ENCODE measurements around the gene MAT2B.

Gene MAT2B

DNA sequence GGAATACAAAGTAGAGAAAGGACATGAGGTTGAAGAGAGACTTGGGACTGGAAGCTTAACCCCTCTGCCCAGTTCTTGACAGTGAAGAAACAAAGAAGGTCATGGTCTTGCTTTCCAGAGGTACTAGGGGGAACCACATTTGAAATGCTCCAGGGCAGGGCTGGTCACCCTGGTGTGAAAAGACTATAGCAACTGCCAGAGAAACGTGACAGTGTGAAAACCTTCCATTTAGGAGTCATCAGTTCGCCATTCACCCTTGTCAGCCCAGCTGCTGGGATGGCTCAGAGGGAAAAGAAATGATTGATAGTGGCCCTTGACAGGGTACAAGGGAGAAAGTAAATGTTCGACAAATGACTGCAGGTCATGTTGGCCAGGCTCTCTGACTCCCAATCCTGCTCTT, 56.7 kb downstream of the MAT2B start:
- DNase-seq, result no peak

DNA sequence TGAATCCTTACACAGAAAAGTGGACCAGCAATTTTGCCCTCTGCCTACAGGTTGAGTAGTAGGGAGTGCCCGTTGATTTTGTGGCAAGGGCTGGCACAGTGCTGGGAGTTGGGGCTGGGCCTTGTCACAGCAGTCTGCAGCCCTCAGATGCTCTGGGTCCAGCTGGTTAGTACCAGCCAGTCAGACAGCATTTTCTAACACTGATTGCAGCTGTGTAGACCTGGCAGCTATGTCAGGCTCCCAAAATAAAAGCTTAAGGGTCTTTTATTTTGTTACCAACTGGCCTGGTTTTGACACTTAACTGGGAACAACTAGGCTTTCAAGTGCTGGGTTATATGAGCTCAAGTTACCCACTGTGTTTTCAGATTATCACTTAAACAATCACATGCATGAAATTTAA, 57.7 kb downstream of the MAT2B start:
- no peak for DNase-seq

DNA sequence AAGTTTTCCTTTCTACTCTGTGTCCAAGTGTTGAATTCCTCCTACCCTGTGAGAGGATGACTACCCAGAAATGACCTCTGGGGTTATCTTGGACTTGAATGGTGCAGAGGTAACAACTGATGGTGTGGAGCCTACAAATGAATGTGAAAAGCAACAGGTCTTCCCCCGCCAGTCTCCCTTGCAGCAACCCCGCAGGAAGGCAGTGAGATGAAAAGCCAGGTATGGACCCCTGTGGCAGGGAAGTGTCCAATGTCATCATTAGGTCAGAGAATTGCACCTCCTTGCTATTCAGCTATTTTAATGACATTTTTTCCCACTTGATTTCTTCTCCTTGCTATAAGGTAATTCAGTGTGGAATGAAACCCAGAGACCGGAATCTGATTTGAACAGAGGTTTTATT, 58.5 kb downstream of the MAT2B start:
- no peak for DNase-seq

DNA sequence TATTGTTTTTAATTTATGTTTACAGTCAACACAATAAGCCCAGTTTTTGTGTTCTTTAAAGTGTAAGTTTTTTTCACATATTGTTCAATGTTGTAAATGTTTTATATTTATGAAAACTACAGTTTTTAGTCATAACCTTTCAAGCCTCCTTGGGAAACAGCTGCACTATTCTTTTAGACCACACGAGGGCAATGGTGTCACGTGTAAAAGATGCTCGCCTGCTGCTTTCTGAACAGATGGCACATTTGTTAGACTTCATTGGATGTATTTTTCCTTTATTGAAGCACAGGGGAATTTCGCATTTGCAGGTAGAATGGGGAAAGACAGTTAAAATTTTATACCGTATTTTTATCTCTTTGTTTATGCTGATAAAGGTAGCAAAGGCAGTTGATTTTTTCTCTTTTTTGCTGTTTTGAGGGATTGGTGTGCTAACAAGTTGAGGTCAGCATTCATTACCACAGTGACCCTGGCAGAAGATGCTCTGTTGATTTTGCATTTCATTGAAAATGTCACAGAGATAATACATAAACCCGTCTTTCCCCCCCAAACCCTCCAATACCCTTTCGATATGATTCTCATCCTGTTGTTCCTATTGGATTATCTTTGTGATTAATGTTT, 59.0 kb downstream of the MAT2B start:
- DNase-seq, result peak; percentile 4

DNA sequence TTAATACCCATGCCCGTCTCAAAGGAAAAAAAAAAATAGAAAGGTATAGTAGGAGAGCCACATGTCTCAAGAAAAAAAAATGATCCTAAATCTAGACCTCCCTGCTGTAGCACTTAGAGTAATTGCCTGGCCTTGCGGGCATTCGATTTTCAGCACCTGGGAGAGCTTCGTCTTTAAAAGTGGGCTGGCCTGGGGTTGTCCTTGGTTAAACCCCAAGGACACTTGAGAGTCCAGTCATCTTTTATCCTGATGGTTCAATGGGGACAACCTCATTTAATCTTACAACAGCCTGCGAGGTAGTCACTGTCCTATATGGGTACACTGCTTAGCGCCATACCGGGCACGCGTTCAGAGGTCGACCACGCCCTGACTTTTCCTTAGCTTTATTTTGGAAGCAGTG, 60.1 kb downstream of the MAT2B start:
- DNase-seq, result no peak

DNA sequence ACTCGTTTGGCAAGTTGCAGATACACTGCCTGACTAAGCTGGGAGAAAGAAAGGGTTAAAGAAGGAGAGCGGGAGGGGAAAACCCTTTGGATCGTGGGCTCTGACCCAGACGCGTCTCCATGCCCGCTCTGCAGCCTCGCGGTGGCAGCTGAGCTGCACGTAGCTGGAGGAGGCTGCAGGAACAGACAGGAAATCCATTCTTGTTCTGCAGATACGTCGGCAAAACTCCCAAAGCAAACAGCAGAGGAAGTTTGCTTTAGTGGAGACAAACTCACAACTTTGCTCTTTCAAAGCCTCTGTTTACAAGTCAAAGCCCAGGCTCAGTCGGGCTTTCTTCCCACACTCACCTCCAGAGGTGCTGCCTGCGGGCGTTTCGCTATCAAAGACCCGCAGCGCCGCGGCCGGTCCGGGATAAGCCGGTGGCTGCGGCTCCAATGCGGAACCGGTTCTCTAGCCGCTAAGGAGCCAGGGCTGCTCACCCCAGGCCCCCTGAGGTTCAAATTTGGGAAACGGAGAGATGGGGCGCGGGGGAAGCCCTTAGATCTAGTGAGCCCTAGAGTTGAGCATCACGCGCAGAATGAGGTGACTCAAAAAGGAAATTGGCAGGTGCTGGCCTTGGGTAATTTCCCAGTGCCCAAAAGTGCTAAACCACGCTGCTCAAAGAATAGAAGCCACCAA, 60.7 kb downstream of the MAT2B start:
- DNase-seq, result peak; percentile 3

DNA sequence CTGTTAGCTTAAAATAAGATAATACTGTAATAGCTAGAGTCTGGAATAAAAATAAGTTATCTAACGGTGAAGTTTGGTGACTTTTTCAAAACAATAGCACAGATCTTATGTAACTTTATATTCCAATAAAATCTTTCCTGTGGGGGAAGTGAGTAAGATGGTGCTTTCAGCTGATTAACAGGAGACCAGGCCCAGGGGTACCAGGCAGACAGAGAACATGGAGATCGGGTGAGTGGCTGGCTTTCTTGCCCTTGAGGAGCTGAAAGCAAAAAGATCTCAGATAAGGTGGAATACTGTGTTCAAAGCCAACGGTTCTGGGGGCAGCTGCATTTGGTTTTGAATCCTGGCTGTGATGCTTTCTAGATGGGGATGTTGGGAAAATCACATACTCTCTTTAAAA, 61.3 kb downstream of the MAT2B start:
- DNase-seq, result no peak

DNA sequence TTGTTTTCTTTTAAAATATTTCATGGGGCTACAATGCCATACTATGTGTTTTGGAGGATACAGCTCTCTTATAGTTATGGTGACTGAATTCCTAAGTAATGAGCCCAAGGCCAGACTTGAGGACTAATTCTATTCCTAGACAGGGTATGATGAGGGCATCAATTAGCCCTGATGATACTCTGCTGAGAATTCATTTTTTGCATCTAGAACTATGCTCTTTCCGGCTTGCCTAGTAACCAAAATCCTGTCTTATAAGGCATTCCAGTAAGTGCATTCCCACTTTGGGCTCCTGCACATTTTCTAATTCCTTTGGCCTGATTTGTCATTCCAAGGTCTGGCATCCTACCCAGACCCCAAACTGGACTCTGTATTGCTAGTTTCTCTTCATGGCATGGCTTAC, 62.4 kb downstream of the MAT2B start:
- no peak for DNase-seq

Measured in NK-92 treated with Interleukin-12 subunit alpha and Interleukin-12 subunit beta, amount 100 ng/mL, for 24 hours (cell line).